Trophoblast cell (in vitro differentiated cells and primary cell): ENCODE measurements around the gene CD33.

Experiments
- DNase-seq, 2 donors: peaks; one replicate each; pipeline ENCODE4 v3.0.0-alpha.2; 2016
- H2AFZ ChIP-seq: 2 replicates; pipeline ENCODE4 v1.6.1; 2013; ENCODE audit warnings: low read length, moderate library complexity, mild to moderate bottlenecking; ENCODE audit not compliant: insufficient read depth, poor library complexity
- H2AK5ac ChIP-seq: 2 replicates; pipeline ENCODE4 v1.6.1; 2013; ENCODE audit warnings: mild to moderate bottlenecking, low read length
- H2BK120ac ChIP-seq: 2 replicates; pipeline ENCODE4 v1.6.1; 2013; ENCODE audit warnings: low read length, mild to moderate bottlenecking, moderate library complexity; ENCODE audit not compliant: insufficient read depth, poor library complexity
- H2BK12ac ChIP-seq: 2 replicates; pipeline ENCODE4 v1.6.1; 2013; ENCODE audit warnings: mild to moderate bottlenecking, low read length, moderate library complexity
- H2BK5ac ChIP-seq: 2 replicates; pipeline ENCODE4 v1.6.1; 2013; ENCODE audit warnings: low read length, low read depth, moderate library complexity, mild to moderate bottlenecking; ENCODE audit not compliant: poor library complexity
- H3K14ac ChIP-seq: 2 replicates; pipeline ENCODE4 v1.6.1; 2013; ENCODE audit warnings: mild to moderate bottlenecking, low read length
- H3K18ac ChIP-seq: 2 replicates; pipeline ENCODE4 v1.6.1; 2013; ENCODE audit warnings: mild to moderate bottlenecking, low read length
- H3K23ac ChIP-seq: 2 replicates; pipeline ENCODE4 v1.6.1; 2013; ENCODE audit warnings: low read length
- H3K27ac ChIP-seq: 2 replicates; pipeline ENCODE4 v1.5.1; 2013; ENCODE audit warnings: low read depth, mild to moderate bottlenecking, inconsistent platforms, low read length, moderate library complexity
- H3K27me3 ChIP-seq: 2 replicates; pipeline ENCODE4 v1.6.1; 2013; ENCODE audit warnings: inconsistent platforms, mild to moderate bottlenecking, low read length, moderate library complexity; ENCODE audit not compliant: insufficient read depth
- H3K36me3 ChIP-seq, 2 experiments: 1 replicate in 1 of 2; 2 replicates in 1 of 2; pipeline ENCODE4 v1.6.1; 2013; ENCODE audit warnings: low read length in 2 of 2, mild to moderate bottlenecking in 2 of 2, moderate library complexity in 1 of 2; ENCODE audit not compliant: insufficient read depth in 2 of 2, control insufficient read depth in 1 of 2
- H3K4ac ChIP-seq: 2 replicates; pipeline ENCODE4 v1.6.1; 2013; ENCODE audit warnings: low read depth, mild to moderate bottlenecking, low read length, moderate library complexity
- H3K4me1 ChIP-seq, 2 experiments: 1 replicate in 1 of 2; 2 replicates in 1 of 2; pipeline ENCODE4 v1.6.1; 2013; ENCODE audit warnings: low read length in 2 of 2, mild to moderate bottlenecking in 2 of 2, moderate library complexity in 1 of 2; ENCODE audit not compliant: insufficient read depth in 2 of 2, control insufficient read depth in 1 of 2
- H3K4me2 ChIP-seq: 2 replicates; pipeline ENCODE4 v1.6.1; 2013; ENCODE audit warnings: inconsistent platforms, mild to moderate bottlenecking, low read length, moderate library complexity
- H3K4me3 ChIP-seq: 2 replicates; pipeline ENCODE4 v1.5.1; 2013; ENCODE audit warnings: mild to moderate bottlenecking, low read depth, low read length, inconsistent platforms
- H3K79me1 ChIP-seq: one replicate; pipeline ENCODE4 v1.6.1; 2013; ENCODE audit warnings: low read length
- H3K79me2 ChIP-seq: 2 replicates; pipeline ENCODE4 v1.6.1; 2013; ENCODE audit warnings: low read length, mild to moderate bottlenecking; ENCODE audit not compliant: control insufficient read depth, insufficient read depth, poor library complexity
- H3K9ac ChIP-seq: 2 replicates; pipeline ENCODE4 v1.6.1; 2013; ENCODE audit warnings: mild to moderate bottlenecking, low read length
- H3K9me3 ChIP-seq: 2 replicates; pipeline ENCODE4 v1.6.1; 2013; ENCODE audit warnings: low read depth, mild to moderate bottlenecking, control low read depth, inconsistent platforms, low read length; ENCODE audit not compliant: insufficient read depth
- H4K12ac ChIP-seq: 2 replicates; pipeline ENCODE4 v1.6.1; 2013; ENCODE audit warnings: low read depth, mild to moderate bottlenecking, low read length, moderate library complexity
- H4K8ac ChIP-seq: 2 replicates; pipeline ENCODE4 v1.6.1; 2013; ENCODE audit warnings: low read depth, mild to moderate bottlenecking, low read length, moderate library complexity
- H4K91ac ChIP-seq: one replicate; pipeline ENCODE4 v1.6.1; 2013; ENCODE audit warnings: low read depth, mild to moderate bottlenecking, low read length, moderate library complexity
- WGBS: extraction: QIAGEN DNeasy Blood & Tissue Kit; methylation state at CpG from one replicate; pipeline ENCODE4 v1.1.7; 2013; ENCODE audit warnings: missing lambda C conversion rate; ENCODE audit not compliant: insufficient read length, insufficient coverage; ENCODE audit errors: extremely low coverage; 5-methylcytosine and 5-hydroxymethylcytosine counted together

CD33 gene

GRCh38 chr19:51271067-51271466 is 46.2 kb downstream of the CD33 start:
- Histone ChIP-seq H3K9ac (no peak overlapping the region), H3K18ac (no peak overlapping the region)

GRCh38 chr19:51272183-51272810 is 47.4 kb downstream of the CD33 start:
- H2BK5ac ChIP-seq: no peak overlapping the region
- no peaks in the 10 kb centered on the region for H3K79me1 ChIP-seq
- no peaks in the 10 kb centered on the region for H3K27me3 ChIP-seq
- no peak overlapping the region for H3K18ac ChIP-seq
- no peak overlapping the region for H3K4ac ChIP-seq
- H3K4me1 ChIP-seq: no peaks in the 10 kb centered on the region
- WGBS: no CpG with 5 or more reads among the region's 6 CpGs
- H3K79me2 ChIP-seq: no peaks in the 10 kb centered on the region
- no peak overlapping the region for H2AFZ ChIP-seq
- H3K27ac ChIP-seq: no peak overlapping the region
- no peak overlapping the region for H4K12ac ChIP-seq
- no peaks in the 10 kb centered on the region for H3K36me3 ChIP-seq
- no peak overlapping the region for H4K91ac ChIP-seq
- H3K4me3 ChIP-seq: no peak overlapping the region
- DNase-seq: no peak
- no peak overlapping the region for H3K9ac ChIP-seq
- H2AK5ac ChIP-seq: no peak overlapping the region
- H2BK12ac ChIP-seq: no peak overlapping the region
- no peak overlapping the region for H3K4me2 ChIP-seq
- H2BK120ac ChIP-seq: no peak overlapping the region
- no peaks in the 10 kb centered on the region for H3K9me3 ChIP-seq
- no peak overlapping the region for H4K8ac ChIP-seq
- no peak overlapping the region for H3K23ac ChIP-seq
- H3K14ac ChIP-seq: no peak overlapping the region

More at GRCh38 chr19:51271067-51271466, 46.2 kb downstream of the CD33 start:
- WGBS: no CpG with 5 or more reads among the region's 26 CpGs
- Histone ChIP-seq H3K79me2 (no peaks in the 10 kb centered on the region), H4K91ac (no peak overlapping the region), H3K36me3 (no peaks in the 10 kb centered on the region), H2BK120ac (no peak overlapping the region), H3K9me3 (no peaks in the 10 kb centered on the region), H3K14ac (no peak overlapping the region), H2AK5ac (no peak overlapping the region), H3K4me1 (peaks cover 0 to 5% of the 10 kb centered on the region in 2 experiments), H3K79me1 (no peaks in the 10 kb centered on the region), H2AFZ (no peak overlapping the region), H3K4me3 (no peak overlapping the region), H4K12ac (no peak overlapping the region), H3K4ac (no peak overlapping the region), H3K23ac (no peak overlapping the region), H3K27ac (no peak overlapping the region), H3K4me2 (no peak overlapping the region), H2BK5ac (no peak overlapping the region), H3K27me3 (no peaks in the 10 kb centered on the region), H4K8ac (no peak overlapping the region), H2BK12ac (no peak overlapping the region)
- no peak for DNase-seq

DNA sequence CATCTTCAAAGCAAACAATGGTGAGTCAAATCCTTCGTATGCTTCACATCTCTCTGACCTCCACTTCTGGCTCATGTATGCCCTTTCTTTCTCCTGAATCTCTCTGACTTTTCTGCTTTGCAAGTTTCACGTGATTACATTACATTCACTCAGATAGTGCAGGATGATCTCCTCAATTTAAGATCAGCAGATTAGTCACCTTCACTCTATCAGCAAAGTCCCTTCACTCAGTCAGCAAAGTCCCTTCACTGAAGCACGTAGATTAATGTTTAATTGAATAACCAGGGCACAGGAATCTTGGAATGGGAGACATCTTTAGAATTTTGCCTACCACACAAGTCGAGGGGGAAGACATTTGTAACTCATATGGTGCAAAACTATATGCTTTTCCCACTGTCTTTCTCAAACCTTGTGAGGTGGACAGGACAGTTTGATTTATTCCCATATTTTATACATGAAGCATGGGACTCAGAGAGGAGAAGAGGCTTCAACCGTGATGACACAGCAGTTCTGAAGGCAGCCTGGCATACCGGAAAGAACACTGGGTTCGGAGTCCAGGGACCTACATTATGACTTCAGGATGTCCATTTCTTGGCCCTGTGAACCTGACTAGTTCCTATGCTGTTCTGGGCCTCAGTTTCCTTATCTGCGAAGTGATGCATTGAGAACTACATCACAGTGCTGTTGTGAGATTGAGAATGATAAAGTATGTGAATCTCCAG is 49.3 kb downstream of the CD33 start:
- no peak overlapping the region for H2BK5ac ChIP-seq
- H3K36me3 ChIP-seq: no peaks in the 10 kb centered on the region
- no peak overlapping the region for H3K14ac ChIP-seq
- no peak overlapping the region for H2AK5ac ChIP-seq
- H3K18ac ChIP-seq: no peak overlapping the region
- no peak overlapping the region for H2AFZ ChIP-seq
- no peak overlapping the region for H3K4ac ChIP-seq
- H2BK12ac ChIP-seq: no peak overlapping the region
- no peaks in the 10 kb centered on the region for H3K9me3 ChIP-seq
- no peak overlapping the region for H4K8ac ChIP-seq
- WGBS: no CpG with 5 or more reads among the region's 8 CpGs
- DNase-seq: no peak
- no peak overlapping the region for H3K4me3 ChIP-seq
- H3K9ac ChIP-seq: no peak overlapping the region
- H3K4me1 ChIP-seq: no peaks in the 10 kb centered on the region
- H3K4me2 ChIP-seq: no peak overlapping the region
- H2BK120ac ChIP-seq: no peak overlapping the region
- no peak overlapping the region for H3K27ac ChIP-seq
- H3K79me2 ChIP-seq: no peaks in the 10 kb centered on the region
- H4K91ac ChIP-seq: no peak overlapping the region
- H4K12ac ChIP-seq: no peak overlapping the region
- H3K27me3 ChIP-seq: no peaks in the 10 kb centered on the region
- H3K79me1 ChIP-seq: no peaks in the 10 kb centered on the region
- H3K23ac ChIP-seq: no peak overlapping the region

DNA sequence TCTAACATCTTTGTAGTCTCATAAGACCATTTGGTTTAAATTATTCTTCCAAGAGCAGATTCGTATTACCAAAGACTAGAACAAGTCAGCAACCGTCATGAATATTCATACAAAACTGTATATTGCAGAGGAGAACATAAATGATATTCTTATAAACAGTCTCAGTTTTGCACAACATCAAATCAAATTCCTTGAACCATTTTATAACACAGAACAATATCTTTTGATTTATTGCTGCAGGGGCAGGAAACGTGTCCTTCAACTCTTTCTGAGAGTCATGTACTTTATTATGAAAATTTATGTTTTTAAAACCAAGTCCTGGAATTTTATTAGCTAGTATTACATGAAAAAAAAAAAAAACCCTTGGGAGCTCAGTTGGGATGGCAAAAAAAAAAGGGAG is 52.2 kb downstream of the CD33 start:
- H3K4me1 ChIP-seq: no peaks in the 10 kb centered on the region
- no peak overlapping the region for H2BK12ac ChIP-seq
- H2BK120ac ChIP-seq: no peak overlapping the region
- H2AK5ac ChIP-seq: no peak overlapping the region
- WGBS: no CpG with 5 or more reads among the region's 3 CpGs
- H4K91ac ChIP-seq: no peak overlapping the region
- no peak overlapping the region for H4K8ac ChIP-seq
- no peak overlapping the region for H3K14ac ChIP-seq
- DNase-seq: no peak
- no peak overlapping the region for H2AFZ ChIP-seq
- H3K18ac ChIP-seq: no peak overlapping the region
- H3K4ac ChIP-seq: no peak overlapping the region
- no peaks in the 10 kb centered on the region for H3K79me1 ChIP-seq
- no peaks in the 10 kb centered on the region for H3K27me3 ChIP-seq
- no peak overlapping the region for H3K9ac ChIP-seq
- H3K4me3 ChIP-seq: no peak overlapping the region
- H3K9me3 ChIP-seq: peaks cover 5% of the 10 kb centered on the region
- no peak overlapping the region for H3K23ac ChIP-seq
- H2BK5ac ChIP-seq: no peak overlapping the region
- no peak overlapping the region for H4K12ac ChIP-seq
- no peaks in the 10 kb centered on the region for H3K79me2 ChIP-seq
- no peaks in the 10 kb centered on the region for H3K36me3 ChIP-seq
- H3K27ac ChIP-seq: no peak overlapping the region
- no peak overlapping the region for H3K4me2 ChIP-seq
